ENCODE results near the gene OR8B12. TPM values are rescaled to one million over a fixed set of nuclear protein-coding genes. Genes with fewer than 3 reads are reported as not detected.
A peak's percentile ranks its signal among the peaks of the same experiment; 100 is the strongest.

The OR8B12 gene, protein sequence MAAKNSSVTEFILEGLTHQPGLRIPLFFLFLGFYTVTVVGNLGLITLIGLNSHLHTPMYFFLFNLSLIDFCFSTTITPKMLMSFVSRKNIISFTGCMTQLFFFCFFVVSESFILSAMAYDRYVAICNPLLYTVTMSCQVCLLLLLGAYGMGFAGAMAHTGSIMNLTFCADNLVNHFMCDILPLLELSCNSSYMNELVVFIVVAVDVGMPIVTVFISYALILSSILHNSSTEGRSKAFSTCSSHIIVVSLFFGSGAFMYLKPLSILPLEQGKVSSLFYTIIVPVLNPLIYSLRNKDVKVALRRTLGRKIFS
- total RNA-seq = not detected

GRCh38 chr11:124543554-124543953 lies at the start of gene OR8B12:
OR8B12 (minus strand) TSS chr11:124543654; CDS start chr11:124543654, 0 bp downstream.
- peaks cover 0 to 1% of the 10 kb centered on the region in 2 donors for H3K36me3 Mint-ChIP-seq (ENCODE audit: insufficient read depth in 2 of 2)
- H3K9me3 Mint-ChIP-seq = peaks cover 0 to 1% of the 10 kb centered on the region in 2 donors
- peaks cover 19% of the 10 kb centered on the region for H3K27me3 Mint-ChIP-seq (ENCODE audit: low read depth)
- no peak within 1 kb of the TSS for H3K4me3 Mint-ChIP-seq
- no peaks in the 10 kb centered on the region for H3K4me1 Mint-ChIP-seq (ENCODE audit: low read depth)
- DNase-seq = no peak
- no peak within 1 kb of the TSS for H3K27ac Mint-ChIP-seq
- no peak for ATAC-seq (replicated peaks in 1 of 2)

DNA sequence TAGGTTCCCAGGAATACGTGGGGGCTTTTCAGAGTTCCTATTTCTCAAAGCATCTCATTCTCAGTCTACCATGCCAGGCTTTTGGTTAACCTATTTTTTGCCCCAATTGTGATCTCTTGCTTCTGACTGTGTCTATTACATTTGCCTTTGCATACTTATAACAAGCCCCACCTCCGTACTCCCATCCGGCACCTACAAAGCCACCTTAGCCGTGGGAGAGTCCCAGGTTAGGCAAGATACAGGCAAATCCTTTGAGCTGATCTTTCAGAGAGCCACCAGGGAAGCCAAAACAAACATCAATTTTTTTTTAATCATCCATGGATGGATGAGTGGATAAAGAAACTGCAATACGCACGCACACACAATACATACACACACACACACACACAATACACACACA lies 49.2 kb upstream of the OR8B12 start:
- Mint-ChIP-seq H3K9me3 (no peaks in the 10 kb centered on the region), H3K27me3 (ENCODE audit: low read depth) (peaks cover 17% of the 10 kb centered on the region), H3K36me3 (ENCODE audit: insufficient read depth in 2 of 2) (no peaks in the 10 kb centered on the region), H3K27ac (no peak overlapping the region), H3K4me1 (ENCODE audit: low read depth) (no peaks in the 10 kb centered on the region), H3K4me3 (no peak overlapping the region)
- DNase-seq = no peak
- ATAC-seq (replicated peaks in 1 of 2) = no peak

DNA sequence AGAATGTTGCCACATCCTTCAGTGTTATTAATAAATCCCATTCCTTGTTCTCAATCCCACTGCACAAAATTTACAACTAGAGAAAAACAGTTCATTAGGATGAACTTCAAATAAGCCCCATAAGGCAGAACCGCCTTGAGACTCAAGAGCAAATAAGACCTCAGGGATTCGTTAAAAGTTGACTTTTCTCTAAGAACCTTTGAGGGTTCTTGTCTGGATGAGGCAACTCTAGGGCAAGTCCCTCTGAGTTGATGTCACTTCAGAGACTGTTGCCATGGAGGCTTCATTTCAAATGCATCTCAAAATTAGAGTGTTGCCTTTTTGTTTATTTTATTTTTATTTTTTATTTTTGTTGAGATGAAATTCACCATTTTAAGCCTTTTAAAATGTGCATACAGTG lies 48.0 kb upstream of the OR8B12 start:
- Mint-ChIP-seq H3K36me3 (ENCODE audit: insufficient read depth in 2 of 2) (no peaks in the 10 kb centered on the region), H3K4me1 (ENCODE audit: low read depth) (no peaks in the 10 kb centered on the region), H3K27me3 (ENCODE audit: low read depth) (peaks cover 26% of the 10 kb centered on the region)

GRCh38 chr11:124586238-124586860 lies 42.9 kb upstream of the OR8B12 start:
- Mint-ChIP-seq H3K4me3 (no peak overlapping the region), H3K36me3 (ENCODE audit: insufficient read depth in 2 of 2) (no peaks in the 10 kb centered on the region), H3K9me3 (no peaks in the 10 kb centered on the region), H3K4me1 (ENCODE audit: low read depth) (no peaks in the 10 kb centered on the region), H3K27me3 (ENCODE audit: low read depth) (peaks cover 23% of the 10 kb centered on the region), H3K27ac (no peak overlapping the region)
- DNase-seq (peak; percentile 29 to 49), ATAC-seq (replicated peaks in 1 of 2) (peak in 1 of 2 donors; percentile 45)

More for the DNA sequence above, 48.0 kb upstream of the OR8B12 start:
- no peak for ATAC-seq (replicated peaks in 1 of 2)
- no peak for DNase-seq
- Mint-ChIP-seq H3K9me3 (no peaks in the 10 kb centered on the region), H3K27ac (no peak overlapping the region), H3K4me3 (no peak overlapping the region)

GRCh38 chr11:124584681-124585372 lies 41.4 kb upstream of the OR8B12 start:
- Mint-ChIP-seq H3K36me3 (ENCODE audit: insufficient read depth in 2 of 2) (no peaks in the 10 kb centered on the region), H3K27me3 (ENCODE audit: low read depth) (peaks cover 16% of the 10 kb centered on the region), H3K9me3 (no peaks in the 10 kb centered on the region), H3K4me1 (ENCODE audit: low read depth) (no peaks in the 10 kb centered on the region), H3K4me3 (no peak overlapping the region), H3K27ac (no peak overlapping the region)
- ATAC-seq (replicated peaks in 1 of 2) = no peak
- DNase-seq = no peak

- DNase-seq (no peak), ATAC-seq (replicated peaks in 1 of 2) (no peak)
- Mint-ChIP-seq H3K4me1 (ENCODE audit: low read depth) (no peaks in the 10 kb centered on the region), H3K4me3 (no peak overlapping the region), H3K36me3 (ENCODE audit: insufficient read depth in 2 of 2) (no peaks in the 10 kb centered on the region), H3K27ac (no peak overlapping the region), H3K9me3 (no peaks in the 10 kb centered on the region), H3K27me3 (ENCODE audit: low read depth) (peaks cover 15% of the 10 kb centered on the region)
Observed at GRCh38 chr11:124583781-124584180, 40.3 kb upstream of the OR8B12 start.

DNA sequence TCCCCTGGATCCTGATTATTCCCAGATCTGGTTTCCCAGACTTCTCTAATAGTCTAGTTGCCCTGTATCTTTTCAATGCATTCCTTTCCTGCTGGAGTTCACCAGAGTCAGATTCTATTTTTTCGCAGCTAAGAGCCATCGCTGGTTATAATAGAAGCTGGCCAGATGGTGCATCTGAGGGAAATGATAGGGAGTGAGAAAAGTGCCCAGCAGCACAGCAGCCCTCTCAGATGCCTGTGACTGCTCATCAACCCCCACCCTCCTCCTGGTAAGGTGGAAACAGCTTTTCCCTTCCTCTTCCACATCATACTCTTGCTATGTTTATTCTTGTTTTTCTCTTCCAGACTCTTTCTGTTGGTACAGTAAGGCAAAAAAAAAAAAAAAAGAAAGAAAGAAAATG lies 39.1 kb upstream of the OR8B12 start:
- Mint-ChIP-seq H3K9me3 (no peaks in the 10 kb centered on the region), H3K4me1 (ENCODE audit: low read depth) (no peaks in the 10 kb centered on the region), H3K27ac (no peak overlapping the region), H3K27me3 (ENCODE audit: low read depth) (peaks cover 13% of the 10 kb centered on the region), H3K36me3 (ENCODE audit: insufficient read depth in 2 of 2) (no peaks in the 10 kb centered on the region), H3K4me3 (no peak overlapping the region)
- ATAC-seq (replicated peaks in 1 of 2) (no peak), DNase-seq (no peak)

DNA sequence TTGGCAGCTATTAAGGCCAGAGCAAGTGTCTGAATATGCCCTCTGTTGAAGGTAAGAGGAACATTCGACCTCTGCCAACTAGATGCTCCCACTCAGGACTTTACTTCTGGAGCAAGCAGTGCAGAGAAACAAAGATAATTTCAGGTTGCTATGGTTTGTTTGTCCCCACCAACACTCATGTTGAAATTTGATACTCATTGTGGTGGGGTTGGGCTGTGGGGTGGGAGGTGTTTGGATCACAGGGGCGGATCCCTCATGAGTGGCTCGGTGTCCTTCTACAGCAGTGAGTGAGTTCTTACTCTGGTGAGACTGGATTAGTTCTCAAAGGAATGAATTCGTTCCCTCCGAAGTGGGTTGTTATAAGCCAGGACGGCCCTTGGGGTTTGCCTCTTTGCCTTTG lies 38.4 kb upstream of the OR8B12 start:
- H3K27ac Mint-ChIP-seq = no peak overlapping the region
- H3K9me3 Mint-ChIP-seq = no peaks in the 10 kb centered on the region
- ATAC-seq (replicated peaks in 1 of 2) (no peak), DNase-seq (no peak)
- no peaks in the 10 kb centered on the region for H3K36me3 Mint-ChIP-seq (ENCODE audit: insufficient read depth in 2 of 2)
- H3K4me3 Mint-ChIP-seq = no peak overlapping the region
- peaks cover 6% of the 10 kb centered on the region for H3K27me3 Mint-ChIP-seq (ENCODE audit: low read depth)
- H3K4me1 Mint-ChIP-seq (ENCODE audit: low read depth) = no peaks in the 10 kb centered on the region

GRCh38 chr11:124578761-124579160 lies 35.3 kb upstream of the OR8B12 start:
- no peak overlapping the region for H3K4me3 Mint-ChIP-seq
- peaks cover 17% of the 10 kb centered on the region for H3K27me3 Mint-ChIP-seq (ENCODE audit: low read depth)
- H3K27ac Mint-ChIP-seq = no peak overlapping the region
- DNase-seq (no peak), ATAC-seq (replicated peaks in 1 of 2) (no peak)
- H3K36me3 Mint-ChIP-seq (ENCODE audit: insufficient read depth in 2 of 2) = no peaks in the 10 kb centered on the region
- no peaks in the 10 kb centered on the region for H3K4me1 Mint-ChIP-seq (ENCODE audit: low read depth)
- H3K9me3 Mint-ChIP-seq = no peaks in the 10 kb centered on the region

GRCh38 chr11:124577716-124578427 lies 34.4 kb upstream of the OR8B12 start:
- no peak for ATAC-seq (replicated peaks in 1 of 2)
- no peaks in the 10 kb centered on the region for H3K4me1 Mint-ChIP-seq (ENCODE audit: low read depth)
- H3K9me3 Mint-ChIP-seq = no peaks in the 10 kb centered on the region
- no peaks in the 10 kb centered on the region for H3K36me3 Mint-ChIP-seq (ENCODE audit: insufficient read depth in 2 of 2)
- H3K4me3 Mint-ChIP-seq = no peak overlapping the region
- no peak overlapping the region for H3K27ac Mint-ChIP-seq
- DNase-seq = no peak
- peaks cover 17% of the 10 kb centered on the region for H3K27me3 Mint-ChIP-seq (ENCODE audit: low read depth)

DNA sequence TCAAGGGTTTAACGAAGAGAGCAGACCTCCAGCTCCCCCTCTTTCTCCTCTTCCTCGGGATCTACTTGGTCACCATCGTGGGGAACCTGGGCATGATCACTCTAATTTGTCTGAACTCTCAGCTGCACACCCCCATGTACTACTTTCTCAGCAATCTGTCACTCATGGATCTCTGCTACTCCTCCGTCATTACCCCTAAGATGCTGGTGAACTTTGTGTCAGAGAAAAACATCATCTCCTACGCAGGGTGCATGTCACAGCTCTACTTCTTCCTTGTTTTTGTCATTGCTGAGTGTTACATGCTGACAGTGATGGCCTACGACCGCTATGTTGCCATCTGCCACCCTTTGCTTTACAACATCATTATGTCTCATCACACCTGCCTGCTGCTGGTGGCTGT lies 26.7 kb upstream of the OR8B12 start:
- H3K27ac Mint-ChIP-seq = no peak overlapping the region
- H3K4me1 Mint-ChIP-seq (ENCODE audit: low read depth) = no peaks in the 10 kb centered on the region
- H3K4me3 Mint-ChIP-seq = no peak overlapping the region
- H3K27me3 Mint-ChIP-seq (ENCODE audit: low read depth) = peaks cover 31% of the 10 kb centered on the region
- no peak for ATAC-seq (replicated peaks in 1 of 2)
- H3K36me3 Mint-ChIP-seq (ENCODE audit: insufficient read depth in 2 of 2) = no peaks in the 10 kb centered on the region
- H3K9me3 Mint-ChIP-seq = no peaks in the 10 kb centered on the region
- DNase-seq = no peak

DNA sequence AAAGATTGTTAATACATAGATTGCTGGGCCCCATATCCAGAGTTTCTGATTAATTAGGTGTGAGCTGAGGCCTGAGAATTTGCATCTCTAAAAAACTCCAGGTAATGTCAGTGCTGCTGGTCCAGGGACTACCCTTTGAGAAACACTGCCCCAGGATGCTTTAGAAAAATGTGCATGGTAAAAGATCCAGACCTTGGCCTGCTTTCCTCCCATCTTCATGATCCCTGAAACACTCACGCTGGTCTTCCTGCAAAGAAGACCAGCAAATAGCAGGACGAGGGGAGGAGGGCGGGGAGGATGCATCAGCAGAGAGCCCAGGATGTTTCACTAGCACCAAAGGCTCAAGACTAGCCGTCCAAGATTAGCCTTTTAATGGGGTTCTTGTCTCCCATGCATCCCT lies 26.2 kb upstream of the OR8B12 start, which contains the start of gene OR8A1:
Gene OR8A1 (plus strand): TSS at position 301 of the 400 bp plus-strand sequence. CDS start 123 bp downstream, outside the sequence.
- DNase-seq = no peak
- no peak within 1 kb of the TSS for H3K27ac Mint-ChIP-seq
- no peaks in the 10 kb centered on the region for H3K9me3 Mint-ChIP-seq
- no peak within 1 kb of the TSS for H3K4me3 Mint-ChIP-seq
- no peak for ATAC-seq (replicated peaks in 1 of 2)
- no peaks in the 10 kb centered on the region for H3K36me3 Mint-ChIP-seq (ENCODE audit: insufficient read depth in 2 of 2)
- H3K4me1 Mint-ChIP-seq (ENCODE audit: low read depth) = no peaks in the 10 kb centered on the region
- peaks cover 30% of the 10 kb centered on the region for H3K27me3 Mint-ChIP-seq (ENCODE audit: low read depth)

DNA sequence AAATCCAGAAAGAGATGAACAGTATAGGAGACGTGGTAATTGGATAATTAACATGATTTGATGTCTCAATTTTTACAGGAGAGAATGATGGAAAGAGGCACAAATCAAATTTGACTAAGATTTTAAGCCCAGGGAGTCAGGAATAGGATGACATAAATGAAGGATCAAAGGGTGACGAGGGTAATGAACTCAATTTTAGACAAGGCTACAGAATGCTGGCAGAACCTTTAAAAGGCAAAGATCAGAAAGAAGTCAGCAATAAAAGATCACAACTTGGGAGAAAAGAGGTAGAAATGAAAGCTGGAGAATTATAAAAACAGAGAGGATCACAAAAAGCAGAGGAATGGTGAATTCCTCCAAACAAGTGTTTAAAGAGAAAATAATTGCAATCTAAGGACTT lies 13.4 kb upstream of the OR8B12 start:
- Mint-ChIP-seq H3K4me3 (no peak overlapping the region), H3K27ac (no peak overlapping the region), H3K9me3 (no peaks in the 10 kb centered on the region), H3K27me3 (ENCODE audit: low read depth) (peaks cover 11% of the 10 kb centered on the region), H3K36me3 (ENCODE audit: insufficient read depth in 2 of 2) (no peaks in the 10 kb centered on the region), H3K4me1 (ENCODE audit: low read depth) (no peaks in the 10 kb centered on the region)
- ATAC-seq (replicated peaks in 1 of 2) (no peak), DNase-seq (no peak)

Data from activated T-cell treated with anti-CD3 and anti-CD28 coated beads, Interleukin-2, amount 50 U/mL, for 72 hours (primary cell).